Cardiac muscle cell (in vitro differentiated cells and primary cell): ENCODE data around the gene FAM193B. TPM values are rescaled to one million over a fixed set of nuclear protein-coding genes. Genes with fewer than 3 reads are reported as not detected.

Experiments used
- DNase-seq, 2 donors: peaks; one replicate each; pipeline versions ENCODE4 v3.0.0 to v3.0.0-alpha.2; 2010 to 2017; ENCODE audit warnings: low read depth in 1 of 2, low spot score in 1 of 2
- H3K27ac ChIP-seq: fragments of 200-600 bp; sonication (generic); 2 replicates; pipeline ENCODE4 v1.5.1; 2016
- H3K27me3 ChIP-seq: fragments of 200-600 bp; sonication (generic); 2 replicates; pipeline ENCODE4 v1.6.0; 2016; ENCODE audit warnings: control low read depth
- H3K36me3 ChIP-seq: fragments of 200-600 bp; sonication (generic); 2 replicates; pipeline ENCODE4 v1.5.1; 2016; ENCODE audit warnings: control low read depth
- H3K4me1 ChIP-seq: fragments of 200-600 bp; sonication (generic); 2 replicates; pipeline ENCODE4 v1.8.1; 2017; ENCODE audit warnings: low read depth, mild to moderate bottlenecking, mixed run types
- H3K4me3 ChIP-seq: fragments of 200-600 bp; sonication (generic); 2 replicates; pipeline ENCODE4 v1.5.1; 2016; ENCODE audit warnings: mild to moderate bottlenecking
- H3K9me3 ChIP-seq: fragments of 200-600 bp; sonication (generic); 2 replicates; pipeline ENCODE4 v1.5.1; 2017; ENCODE audit warnings: low read depth, mild to moderate bottlenecking, control low read depth
- polyA plus RNA-seq: library from polyadenylated mRNA; unstranded; fragments of >200 nt; fragmentation: Nextera tagmentation; extraction: Ambion mirVana; gene quantifications from 2 replicates; pipeline ENCODE4 v1.2.1, GENCODE V29; 2016
- total RNA-seq: library from RNA; depleted of rRNA; stranded (reverse); fragments of >200 nt; gene quantifications from 2 replicates; pipeline ENCODE4 v1.2.3, GENCODE V29; 2016
- TF ChIP-seq, protein P1 (sequence below): IDR thresholded peaks from 2 replicates; pipeline ENCODE4 v1.5.1; 2012; ENCODE audit warnings: low read depth, mild to moderate bottlenecking, low read length

Gene FAM193B
- total and polyA plus RNA-seq, 2 experiments from 2014 or later, result 67.4 to 80.9 TPM

DNA sequence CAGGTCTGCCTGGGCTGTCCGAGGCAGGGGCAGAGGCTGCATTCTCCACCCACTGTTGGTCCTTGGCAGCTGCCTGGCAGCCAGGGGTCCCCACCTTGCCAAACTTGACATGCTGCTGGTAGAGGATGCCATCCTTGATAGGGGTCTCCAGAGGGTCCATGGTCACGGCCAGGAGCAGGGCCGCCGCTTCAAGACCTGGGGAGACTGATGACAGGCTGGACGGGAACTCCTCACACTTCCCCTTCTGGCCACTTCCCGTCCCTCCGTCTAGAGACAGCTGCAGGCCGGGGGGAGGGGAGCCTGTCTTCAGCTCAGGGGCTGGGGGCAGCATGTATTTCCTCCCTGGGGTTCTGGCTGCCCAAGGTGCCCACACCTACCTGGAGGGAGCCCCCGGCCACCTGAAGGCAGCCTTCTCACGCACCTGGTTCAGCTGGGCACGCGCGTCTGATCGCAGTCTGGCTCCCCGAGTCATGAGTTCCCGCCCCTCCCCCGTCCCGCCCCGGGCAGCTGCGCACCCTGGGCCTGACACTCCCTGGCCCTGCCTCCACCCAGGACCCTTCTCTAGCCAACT is 44.9 kb downstream of the FAM193B start, which contains the start of gene DOK3:
Gene DOK3, minus strand, starts transcription at position 446 of the 571 bp plus-strand sequence. Its CDS starts 286 bp downstream, at position 160.
- Histone ChIP-seq H3K4me1 (no peaks in the 10 kb centered on the region), H3K27me3 (no peaks in the 10 kb centered on the region), H3K36me3 (peaks cover 29% of the 10 kb centered on the region), H3K4me3 (no peak within 1 kb of the TSS), H3K27ac (no peak within 1 kb of the TSS), H3K9me3 (no peaks in the 10 kb centered on the region)
- no peak for DNase-seq
- TF ChIP-seq, protein P1, sequence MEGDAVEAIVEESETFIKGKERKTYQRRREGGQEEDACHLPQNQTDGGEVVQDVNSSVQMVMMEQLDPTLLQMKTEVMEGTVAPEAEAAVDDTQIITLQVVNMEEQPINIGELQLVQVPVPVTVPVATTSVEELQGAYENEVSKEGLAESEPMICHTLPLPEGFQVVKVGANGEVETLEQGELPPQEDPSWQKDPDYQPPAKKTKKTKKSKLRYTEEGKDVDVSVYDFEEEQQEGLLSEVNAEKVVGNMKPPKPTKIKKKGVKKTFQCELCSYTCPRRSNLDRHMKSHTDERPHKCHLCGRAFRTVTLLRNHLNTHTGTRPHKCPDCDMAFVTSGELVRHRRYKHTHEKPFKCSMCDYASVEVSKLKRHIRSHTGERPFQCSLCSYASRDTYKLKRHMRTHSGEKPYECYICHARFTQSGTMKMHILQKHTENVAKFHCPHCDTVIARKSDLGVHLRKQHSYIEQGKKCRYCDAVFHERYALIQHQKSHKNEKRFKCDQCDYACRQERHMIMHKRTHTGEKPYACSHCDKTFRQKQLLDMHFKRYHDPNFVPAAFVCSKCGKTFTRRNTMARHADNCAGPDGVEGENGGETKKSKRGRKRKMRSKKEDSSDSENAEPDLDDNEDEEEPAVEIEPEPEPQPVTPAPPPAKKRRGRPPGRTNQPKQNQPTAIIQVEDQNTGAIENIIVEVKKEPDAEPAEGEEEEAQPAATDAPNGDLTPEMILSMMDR, result no peak

DNA sequence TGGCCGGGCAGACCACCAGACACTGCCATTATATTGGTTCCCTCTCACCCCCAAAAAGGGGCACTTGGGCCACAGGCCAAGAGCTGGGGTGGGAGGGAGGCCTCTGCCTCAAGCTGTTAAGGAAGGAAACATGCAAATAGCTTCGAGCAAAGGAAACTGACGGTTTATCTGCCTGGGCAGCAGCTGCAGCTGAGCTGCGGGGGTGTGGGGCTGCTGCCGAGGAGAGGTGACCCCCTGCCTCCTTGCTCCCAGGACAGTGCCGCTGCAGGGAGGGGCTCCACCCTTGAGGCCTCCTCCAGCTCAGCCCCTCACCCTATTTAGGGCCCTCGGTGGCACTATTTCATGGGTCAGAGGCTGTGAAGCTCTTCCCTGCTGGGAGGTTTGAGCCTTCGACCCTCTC is 45.5 kb downstream of the FAM193B start:
- no peaks in the 10 kb centered on the region for H3K4me1 ChIP-seq
- H3K27me3 ChIP-seq, result no peaks in the 10 kb centered on the region
- TF ChIP-seq, protein P1, result no peak
- H3K36me3 ChIP-seq, result peaks cover 24% of the 10 kb centered on the region
- DNase-seq, result no peak
- H3K4me3 ChIP-seq, result no peak overlapping the region
- H3K27ac ChIP-seq, result no peak overlapping the region
- no peaks in the 10 kb centered on the region for H3K9me3 ChIP-seq

DNA sequence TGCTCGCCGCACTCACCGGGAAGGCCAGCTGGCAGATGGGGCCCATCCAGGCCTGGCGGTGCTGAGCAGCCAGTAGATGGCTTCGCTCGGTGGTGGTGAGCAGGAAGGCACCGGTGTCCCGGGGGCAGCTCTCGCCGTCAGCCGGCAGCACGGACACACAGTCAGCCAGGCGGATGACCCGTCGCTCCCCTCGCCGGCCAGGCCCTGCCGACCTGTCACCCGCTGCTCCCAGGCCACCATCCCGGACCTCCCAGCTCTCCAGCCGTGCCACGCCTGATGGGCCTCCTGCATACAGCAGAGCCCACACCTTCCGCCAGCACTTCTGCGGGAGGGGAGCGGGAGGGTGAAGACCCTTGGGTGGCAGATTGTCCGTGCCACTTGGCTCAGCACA is 46.1 kb downstream of the FAM193B start:
- H3K4me3 ChIP-seq, result no peak overlapping the region
- H3K27ac ChIP-seq, result no peak overlapping the region
- no peaks in the 10 kb centered on the region for H3K27me3 ChIP-seq
- TF ChIP-seq, protein P1, result no peak
- H3K9me3 ChIP-seq, result no peaks in the 10 kb centered on the region
- H3K36me3 ChIP-seq, result peaks cover 22% of the 10 kb centered on the region
- no peak for DNase-seq
- H3K4me1 ChIP-seq, result no peaks in the 10 kb centered on the region

DNA sequence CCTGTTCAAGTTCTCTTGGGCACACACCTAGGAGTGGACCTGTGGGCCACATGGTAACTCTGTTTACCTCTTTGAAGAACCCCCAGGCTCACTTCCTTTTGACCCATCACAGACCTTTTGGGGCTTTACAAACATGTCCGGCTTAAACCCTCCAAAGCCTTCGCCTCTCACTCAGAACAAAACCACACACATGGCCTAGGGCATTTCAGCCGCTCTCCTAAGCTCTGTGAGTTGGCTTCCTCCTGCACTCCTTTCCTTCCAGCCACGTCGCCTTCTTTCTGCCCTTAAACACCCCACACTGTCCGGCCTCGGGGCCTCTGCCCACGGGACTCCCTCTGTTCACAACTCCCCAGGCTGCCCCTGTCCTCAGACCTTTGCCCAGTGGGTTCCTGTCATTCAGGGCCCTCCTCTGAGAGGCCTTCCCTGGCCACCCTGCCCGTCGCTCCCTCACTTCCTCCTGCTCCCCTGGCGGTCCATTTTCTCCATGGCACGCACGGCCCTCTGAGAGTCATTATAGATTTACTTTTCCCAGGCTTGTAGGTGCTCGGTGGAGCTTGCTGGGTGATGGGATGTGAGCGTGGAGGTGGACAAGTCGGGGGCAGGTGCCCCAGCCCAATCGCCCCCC is 46.7 kb downstream of the FAM193B start:
- TF ChIP-seq, protein P1, result no peak
- DNase-seq, result no peak
- Histone ChIP-seq H3K4me3 (no peak overlapping the region), H3K36me3 (peaks cover 18% of the 10 kb centered on the region), H3K4me1 (no peaks in the 10 kb centered on the region), H3K27me3 (no peaks in the 10 kb centered on the region), H3K27ac (no peak overlapping the region), H3K9me3 (no peaks in the 10 kb centered on the region)

DNA sequence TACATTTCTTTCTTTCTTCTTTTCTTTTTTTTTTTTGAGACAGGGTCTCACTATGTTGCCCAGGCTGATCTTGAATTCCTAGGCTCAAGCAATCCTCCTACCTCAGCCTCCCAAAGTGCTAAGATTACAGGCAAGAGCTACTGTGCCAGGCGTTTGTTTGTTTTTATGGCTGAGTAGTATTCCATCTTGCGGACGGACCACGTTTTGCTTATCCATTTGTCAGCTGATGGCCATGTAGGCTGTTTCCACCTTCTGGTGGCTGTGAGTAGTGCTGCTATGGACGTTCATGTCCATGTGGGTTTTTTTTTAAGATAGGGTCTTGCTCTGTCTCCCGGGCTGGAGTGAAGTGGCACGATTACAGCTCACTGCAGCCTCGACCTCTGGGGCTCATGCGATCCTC is 47.2 kb downstream of the FAM193B start:
- TF ChIP-seq, protein P1, result no peak
- Histone ChIP-seq H3K4me3 (no peak overlapping the region), H3K27ac (no peak overlapping the region), H3K27me3 (no peaks in the 10 kb centered on the region), H3K9me3 (no peaks in the 10 kb centered on the region), H3K36me3 (peaks cover 15% of the 10 kb centered on the region), H3K4me1 (no peaks in the 10 kb centered on the region)
- no peak for DNase-seq
